SK-N-SH treated with all-trans-retinoic acid at 6 μM for 48 hours (cell line): ENCODE measurements around the gene ANAPC2.

Experiments
- ISL1 ChIP-seq: fragments of 250-450 bp; sonication (Bioruptor Pico); IDR thresholded peaks from 2 replicates; pipeline ENCODE4 v2.1.2; 2022; ENCODE audit warnings: mild to moderate bottlenecking, moderate library complexity
- TOX ChIP-seq: fragments of 250-450 bp; sonication (Bioruptor Pico); IDR thresholded peaks from 2 replicates; pipeline ENCODE4 v1.8.0; 2021; ENCODE audit warnings: mild to moderate bottlenecking, moderate library complexity, borderline replicate concordance
- ZFP30 ChIP-seq: fragments of 450-650 bp; formaldehyde crosslinking; IDR thresholded peaks from 2 replicates; pipeline ENCODE4 v1.5.0; 2022; ENCODE audit warnings: mild to moderate bottlenecking, moderate library complexity

DNA sequence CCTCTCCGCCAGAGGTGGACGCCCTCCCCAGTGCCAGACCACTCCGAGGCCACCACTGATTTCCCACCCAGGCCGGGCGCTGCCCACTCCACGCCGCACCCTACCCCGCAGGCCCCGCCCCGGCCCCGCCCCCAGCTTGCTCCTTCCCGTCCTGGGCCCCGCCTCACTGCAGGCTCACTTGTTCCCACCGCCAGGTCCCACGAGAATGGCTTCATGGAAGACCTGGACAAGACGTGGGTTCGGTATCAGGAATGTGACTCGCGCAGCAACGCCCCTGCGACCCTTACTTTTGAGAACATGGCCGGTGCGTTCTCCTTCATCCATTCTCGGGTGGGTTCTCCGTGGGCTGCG, 25.0 kb downstream of the ANAPC2 start:
- TF ChIP-seq ZFP30 (CRISPR knock-in tag) (no peak), TOX (no peak), ISL1 (no peak)
